Prostate gland (tissue), 2 donors: ENCODE data around the gene AFF2. TPM values are rescaled to one million over a fixed set of nuclear protein-coding genes. Genes with fewer than 3 reads are reported as not detected.

Experiments used
- DNase-seq: peaks from one replicate; pipeline ENCODE4 v3.0.0-alpha.2; 2019; ENCODE audit warnings: low spot score
- H3K27ac ChIP-seq, 2 donors: fragments of 200-600 bp; sonication (generic); 2 replicates each; pipeline ENCODE4 v1.5.1; 2017 to 2019
- H3K27me3 ChIP-seq: fragments of 200-600 bp; sonication (generic); replicated peaks from 2 replicates; pipeline ENCODE4 v1.5.1; 2019; ENCODE audit not compliant: insufficient read depth
- H3K36me3 ChIP-seq, 2 donors: fragments of 200-600 bp; sonication (generic); 1 replicate in 1 of 2; 2 replicates in 1 of 2; pipeline versions ENCODE4 v1.5.1 to v1.8.1; 2017 to 2019
- H3K4me1 ChIP-seq: fragments of 200-600 bp; sonication (generic); replicated peaks from 2 replicates; pipeline ENCODE4 v1.5.1; 2019
- H3K4me3 ChIP-seq, 2 donors: fragments of 200-600 bp; sonication (generic); 2 replicates each; pipeline ENCODE4 v1.5.1; 2017 to 2019
- H3K9me3 ChIP-seq: fragments of 200-600 bp; sonication (generic); 2 replicates; pipeline ENCODE4 v1.5.1; 2017
- POLR2A ChIP-seq: fragments of 450-650 bp; IDR thresholded peaks from one replicate; pipeline ENCODE4 v1.6.1; 2016; ENCODE audit warnings: antibody characterized with exemption, mild to moderate bottlenecking
- POLR2AphosphoS5 ChIP-seq: sonication (generic); formaldehyde crosslinking; IDR thresholded peaks from one replicate; pipeline ENCODE4 v1.6.1; 2017; ENCODE audit warnings: antibody characterized with exemption
- WGBS: methylation state at CpG from one replicate; pipeline ENCODE4 v1.1.5; 2018; 5-methylcytosine and 5-hydroxymethylcytosine counted together
- intact Hi-C: fragments of 100-400 bp; cut with DNase I; formaldehyde crosslinking; loops from one replicate; pipeline ENCODE4 v1.14.2; 2022
- total RNA-seq, 2 donors: library from RNA; depleted of rRNA; stranded (reverse); fragments of >200 nt; gene quantifications; one replicate each; pipeline ENCODE4 v1.1.0, GENCODE V29; 2016
- TF ChIP-seq, protein P1 (sequence below), 4 experiments: fragments of 200-600 bp in 2 of 4; fragments of 450-650 bp in 2 of 4; sonication (generic) in 2 of 4; IDR thresholded peaks; 1 replicate in 3 of 4; 2 replicates in 1 of 4; pipeline ENCODE4 v1.5.1; 2016 to 2019; ENCODE audit warnings: antibody characterized with exemption in 4 of 4, mild to moderate bottlenecking in 2 of 4, moderate library complexity in 2 of 4

Gene AFF2
- total RNA-seq, 2 donors from 2014 or later, result 0.27 to 22.2 TPM

- TF ChIP-seq, protein P1, sequence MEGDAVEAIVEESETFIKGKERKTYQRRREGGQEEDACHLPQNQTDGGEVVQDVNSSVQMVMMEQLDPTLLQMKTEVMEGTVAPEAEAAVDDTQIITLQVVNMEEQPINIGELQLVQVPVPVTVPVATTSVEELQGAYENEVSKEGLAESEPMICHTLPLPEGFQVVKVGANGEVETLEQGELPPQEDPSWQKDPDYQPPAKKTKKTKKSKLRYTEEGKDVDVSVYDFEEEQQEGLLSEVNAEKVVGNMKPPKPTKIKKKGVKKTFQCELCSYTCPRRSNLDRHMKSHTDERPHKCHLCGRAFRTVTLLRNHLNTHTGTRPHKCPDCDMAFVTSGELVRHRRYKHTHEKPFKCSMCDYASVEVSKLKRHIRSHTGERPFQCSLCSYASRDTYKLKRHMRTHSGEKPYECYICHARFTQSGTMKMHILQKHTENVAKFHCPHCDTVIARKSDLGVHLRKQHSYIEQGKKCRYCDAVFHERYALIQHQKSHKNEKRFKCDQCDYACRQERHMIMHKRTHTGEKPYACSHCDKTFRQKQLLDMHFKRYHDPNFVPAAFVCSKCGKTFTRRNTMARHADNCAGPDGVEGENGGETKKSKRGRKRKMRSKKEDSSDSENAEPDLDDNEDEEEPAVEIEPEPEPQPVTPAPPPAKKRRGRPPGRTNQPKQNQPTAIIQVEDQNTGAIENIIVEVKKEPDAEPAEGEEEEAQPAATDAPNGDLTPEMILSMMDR (IDR thresholded peaks at IDR 0.05), result no peak
- no peak for TF ChIP-seq POLR2A
- TF ChIP-seq POLR2AphosphoS5, result no peak
- intact Hi-C loops, result no loop called here
- Histone ChIP-seq H3K4me1 (no peaks in the 10 kb centered on the region), H3K27me3 (no peaks in the 10 kb centered on the region), H3K36me3 (no peaks in the 10 kb centered on the region), H3K9me3 (no peaks in the 10 kb centered on the region), H3K27ac (no peak overlapping the region), H3K4me3 (no peak overlapping the region)
- 30% methylated on average over 5 of the region's 5 CpGs for WGBS
- no peak for DNase-seq
These were observed 510.4 kb downstream of the AFF2 start for GRCh38 chrX:149010853-149011224.

DNA sequence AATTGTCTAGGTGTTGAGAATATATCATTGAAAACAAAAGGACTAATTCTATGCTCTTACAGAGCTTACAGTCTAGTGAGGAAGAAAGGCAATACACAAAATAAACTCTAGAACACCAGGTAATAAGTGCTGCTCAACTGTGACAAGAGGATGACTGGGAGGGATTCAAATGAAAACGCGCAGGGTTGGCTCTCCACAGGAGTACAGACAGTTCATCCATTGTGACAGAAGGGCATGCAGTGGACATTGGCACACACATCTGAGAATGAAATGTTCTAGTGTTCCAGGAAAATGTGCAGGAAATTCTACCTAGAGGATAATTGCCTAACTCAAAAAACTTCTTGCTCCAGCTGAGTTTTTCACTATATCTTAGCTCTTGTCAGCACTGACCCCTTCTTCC lies 512.7 kb downstream of the AFF2 start:
- WGBS, result 59% methylated on average over 2 of the region's 2 CpGs
- TF ChIP-seq POLR2AphosphoS5 (no peak), POLR2A (no peak)
- TF ChIP-seq, protein P1 (IDR thresholded peaks at IDR 0.05), result no peak
- Histone ChIP-seq H3K27ac (no peak overlapping the region), H3K4me3 (no peak overlapping the region), H3K36me3 (no peaks in the 10 kb centered on the region), H3K4me1 (no peaks in the 10 kb centered on the region), H3K9me3 (no peaks in the 10 kb centered on the region), H3K27me3 (no peaks in the 10 kb centered on the region)
- intact Hi-C loops, result no loop called here
- DNase-seq, result no peak

- intact Hi-C loops, result no loop called here
- no peaks in the 10 kb centered on the region for H3K27me3 ChIP-seq
These were observed 520.7 kb downstream of the AFF2 start for GRCh38 chrX:149021159-149021558.

DNA sequence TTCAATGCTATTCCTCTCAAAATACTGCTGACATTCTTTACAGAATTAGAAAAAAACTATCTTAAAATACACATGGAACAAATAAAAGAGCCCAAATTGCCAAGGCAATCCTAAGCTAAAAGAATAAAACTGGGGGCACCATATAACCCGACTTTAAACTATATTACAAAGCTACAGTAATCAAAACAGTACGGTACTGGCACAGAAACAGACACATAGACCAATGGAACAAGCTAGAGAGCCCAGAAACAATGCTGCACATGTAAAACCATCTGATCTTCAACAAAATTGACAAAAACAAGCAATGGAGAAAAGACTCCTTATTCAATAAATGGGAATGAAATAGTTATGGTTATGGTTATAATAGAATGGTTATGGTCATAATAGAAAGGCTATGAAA lies 522.1 kb downstream of the AFF2 start:
- TF ChIP-seq, protein P1 (IDR thresholded peaks at IDR 0.05), result no peak
- no peak for TF ChIP-seq POLR2A
- no peak for TF ChIP-seq POLR2AphosphoS5
- Histone ChIP-seq H3K4me3 (no peak overlapping the region), H3K9me3 (no peaks in the 10 kb centered on the region), H3K36me3 (no peaks in the 10 kb centered on the region), H3K27ac (no peak overlapping the region), H3K27me3 (no peaks in the 10 kb centered on the region), H3K4me1 (no peaks in the 10 kb centered on the region)
- WGBS, result 69% methylated on average over 2 of the region's 2 CpGs
- intact Hi-C loops, result no loop called here
- no peak for DNase-seq

More at GRCh38 chrX:149021159-149021558, 520.7 kb downstream of the AFF2 start:
- TF ChIP-seq POLR2A, result no peak
- TF ChIP-seq, protein P1 (IDR thresholded peaks at IDR 0.05), result no peak
- TF ChIP-seq POLR2AphosphoS5, result no peak
- no peak overlapping the region for H3K4me3 ChIP-seq
- no peak for DNase-seq
- H3K27ac ChIP-seq, result no peak overlapping the region
- no peaks in the 10 kb centered on the region for H3K4me1 ChIP-seq
- H3K9me3 ChIP-seq, result no peaks in the 10 kb centered on the region
- no peaks in the 10 kb centered on the region for H3K36me3 ChIP-seq
- WGBS, result 100% methylated on average over 2 of the region's 2 CpGs

- TF ChIP-seq POLR2A (no peak), POLR2AphosphoS5 (no peak)
- TF ChIP-seq, protein P1 (IDR thresholded peaks at IDR 0.05), result no peak
- Histone ChIP-seq H3K4me3 (no peak overlapping the region), H3K36me3 (no peaks in the 10 kb centered on the region), H3K27me3 (no peaks in the 10 kb centered on the region), H3K9me3 (no peaks in the 10 kb centered on the region), H3K4me1 (no peaks in the 10 kb centered on the region), H3K27ac (no peak overlapping the region)
- WGBS, result 73% methylated on average over 2 of the region's 2 CpGs
- intact Hi-C loops, result no loop called here
- no peak for DNase-seq
These were observed 532.0 kb downstream of the AFF2 start for GRCh38 chrX:149032449-149032848.
